Measurements from ENCODE around the gene ARRB1. TPM values are rescaled to one million over a fixed set of nuclear protein-coding genes. Genes with fewer than 3 reads are reported as not detected.
A peak's percentile ranks its signal among the peaks of the same experiment; 100 is the strongest.

ARRB1 gene
- polyA plus RNA-seq, 1 experiment, result 15.7 TPM

- TF ChIP-seq CTCF (IDR thresholded peaks at IDR 0.05; ENCODE audit: insufficient read depth, low read depth, low read length), result peak; percentile 27; the same call in 1 of the 2 replicates
- 0 out of 2 replicates have a peak, but pooled peaks cover 2% of the 10 kb centered on the region for H3K27me3 ChIP-seq (ENCODE audit: control insufficient read depth, insufficient read depth, low read length)
- DNase-seq (ENCODE audit: low read depth), result no peak
- CTCF ChIA-PET, result interaction anchor here (0.9 to 21.8 kb wide), 6 partner anchors 10 to 130 kb away, joined by 3 to 389 read pairs (median 4); no protein-coding TSS in a partner anchor
- no peak overlapping the region for H3K4me3 ChIP-seq (ENCODE audit: low read depth, low read length)
- H3K36me3 ChIP-seq (ENCODE audit: control insufficient read depth, insufficient read depth, low read length), result no peaks in the 10 kb centered on the region
- POLR2A ChIA-PET, result no interaction called here
Measured at GRCh38 chr11:75270896-75271418, 80.5 kb downstream of the ARRB1 start.

- no peaks in the 10 kb centered on the region for H3K36me3 ChIP-seq (ENCODE audit: control insufficient read depth, insufficient read depth, low read length)
- POLR2A ChIA-PET, result no interaction called here
- H3K27me3 ChIP-seq (ENCODE audit: control insufficient read depth, insufficient read depth, low read length), result 0 out of 2 replicates have a peak, but pooled peaks cover 2% of the 10 kb centered on the region
- no peak for DNase-seq (ENCODE audit: low read depth)
- CTCF ChIA-PET, result interaction anchor here (1.2 to 21.8 kb wide), 4 partner anchors 11 to 115 kb away, joined by 3 to 389 read pairs (median 14); no protein-coding TSS in a partner anchor
- no peak overlapping the region for H3K4me3 ChIP-seq (ENCODE audit: low read depth, low read length)
- no peak for TF ChIP-seq CTCF (IDR thresholded peaks at IDR 0.05; ENCODE audit: insufficient read depth, low read depth, low read length)
Measured at GRCh38 chr11:75269896-75270295, 81.6 kb downstream of the ARRB1 start.

- POLR2A ChIA-PET, result no interaction called here
- TF ChIP-seq CTCF (IDR thresholded peaks at IDR 0.05; ENCODE audit: insufficient read depth, low read depth, low read length), result no peak
- Histone ChIP-seq H3K27me3 (ENCODE audit: control insufficient read depth, insufficient read depth, low read length) (0 out of 2 replicates have a peak, but pooled peaks cover 2% of the 10 kb centered on the region), H3K4me3 (ENCODE audit: low read depth, low read length) (no peak overlapping the region), H3K36me3 (ENCODE audit: control insufficient read depth, insufficient read depth, low read length) (no peaks in the 10 kb centered on the region)
- DNase-seq (ENCODE audit: low read depth), result no peak
- CTCF ChIA-PET, result interaction anchor here (1.2 to 21.8 kb wide), 5 partner anchors 11 to 116 kb away, joined by 3 to 389 read pairs (median 4); no protein-coding TSS in a partner anchor
Measured at GRCh38 chr11:75269367-75269660, 82.1 kb downstream of the ARRB1 start.

GRCh38 chr11:75268626-75269366, 82.7 kb downstream of the ARRB1 start:
- H3K36me3 ChIP-seq (ENCODE audit: control insufficient read depth, insufficient read depth, low read length), result no peaks in the 10 kb centered on the region
- no peak overlapping the region for H3K4me3 ChIP-seq (ENCODE audit: low read depth, low read length)
- DNase-seq (ENCODE audit: low read depth), result no peak
- POLR2A ChIA-PET, result no interaction called here
- 0 out of 2 replicates have a peak, but pooled peaks cover 2% of the 10 kb centered on the region for H3K27me3 ChIP-seq (ENCODE audit: control insufficient read depth, insufficient read depth, low read length)
- CTCF ChIA-PET, result interaction anchor here (1.1 to 4.1 kb wide), 5 partner anchors 10 to 64 kb away, joined by 3 to 26 read pairs (median 3); no protein-coding TSS in a partner anchor
- no peak for TF ChIP-seq CTCF (IDR thresholded peaks at IDR 0.05; ENCODE audit: insufficient read depth, low read depth, low read length)

- no peaks in the 10 kb centered on the region for H3K36me3 ChIP-seq (ENCODE audit: control insufficient read depth, insufficient read depth, low read length)
- ChIA-PET CTCF (interaction anchor here (3.5 kb wide), 1 partner anchor 18 kb away, joined by 15 read pairs; no protein-coding TSS in a partner anchor), POLR2A (no interaction called here)
- TF ChIP-seq CTCF (IDR thresholded peaks at IDR 0.05; ENCODE audit: insufficient read depth, low read depth, low read length), result no peak
- no peak for DNase-seq (ENCODE audit: low read depth)
- H3K27me3 ChIP-seq (ENCODE audit: control insufficient read depth, insufficient read depth, low read length), result 0 out of 2 replicates have a peak, but pooled peaks cover 2% of the 10 kb centered on the region
- no peak overlapping the region for H3K4me3 ChIP-seq (ENCODE audit: low read depth, low read length)
Measured at GRCh38 chr11:75267171-75267970, 84.1 kb downstream of the ARRB1 start.

Data from BJ (cell line).